SK-N-SH treated with all-trans-retinoic acid at 6 μM for 48 hours (cell line): ENCODE results near the gene NFATC2IP.

ENCODE experiments used
- ATAC-seq: fragments of 200-7000 bp; cut with Tn5 transposase; 3 replicates; pipeline ENCODE4 v1.9.1; 2020; ENCODE audit warnings: mild to moderate bottlenecking, moderate library complexity
- ARNTL ChIP-seq: fragments of 450-650 bp; formaldehyde crosslinking; IDR thresholded peaks from 2 replicates; pipeline ENCODE4 v1.5.0; 2020; ENCODE audit warnings: low read depth, mild to moderate bottlenecking, moderate library complexity, borderline replicate concordance
- BACH2 ChIP-seq: fragments of 250-450 bp; sonication (Bioruptor Pico); IDR thresholded peaks from 2 replicates; pipeline ENCODE4 v1.9.0; 2021; ENCODE audit warnings: mild to moderate bottlenecking, borderline replicate concordance
- CREB5 ChIP-seq: fragments of 250-450 bp; sonication (Bioruptor Pico); IDR thresholded peaks from 2 replicates; pipeline ENCODE4 v1.5.1; 2020; ENCODE audit warnings: low read depth, mild to moderate bottlenecking, moderate library complexity
- CSDC2 ChIP-seq: fragments of 250-450 bp; sonication (Bioruptor Pico); IDR thresholded peaks from 2 replicates; pipeline ENCODE4 v1.5.0; 2020; ENCODE audit warnings: mild to moderate bottlenecking, moderate library complexity
- CSRNP3 ChIP-seq: fragments of 250-450 bp; sonication (Bioruptor Pico); IDR thresholded peaks from 2 replicates; pipeline ENCODE4 v1.5.1; 2021; ENCODE audit warnings: mild to moderate bottlenecking, moderate library complexity
- ESRRG ChIP-seq: fragments of 250-450 bp; sonication (Bioruptor Pico); IDR thresholded peaks from 2 replicates; pipeline ENCODE4 v1.6.1; 2021; ENCODE audit warnings: mild to moderate bottlenecking
- GLIS3 ChIP-seq: fragments of 250-450 bp; sonication (Bioruptor Pico); IDR thresholded peaks from 2 replicates; pipeline ENCODE4 v1.5.0; 2020; ENCODE audit warnings: mild to moderate bottlenecking, moderate library complexity
- ISL1 ChIP-seq: fragments of 250-450 bp; sonication (Bioruptor Pico); IDR thresholded peaks from 2 replicates; pipeline ENCODE4 v2.1.2; 2022; ENCODE audit warnings: mild to moderate bottlenecking, moderate library complexity
- OSR1 ChIP-seq: fragments of 250-450 bp; sonication (Bioruptor Pico); IDR thresholded peaks from 2 replicates; pipeline ENCODE4 v1.8.0; 2022; ENCODE audit warnings: moderate library complexity, mild to moderate bottlenecking, inconsistent platforms
- PATZ1 ChIP-seq: fragments of 250-450 bp; sonication (Bioruptor Pico); IDR thresholded peaks from 2 replicates; pipeline ENCODE4 v1.8.0; 2020; ENCODE audit warnings: mild to moderate bottlenecking, moderate library complexity, borderline replicate concordance
- POU6F1 ChIP-seq: fragments of 250-450 bp; sonication (Bioruptor Pico); IDR thresholded peaks from 2 replicates; pipeline ENCODE4 v1.8.0; 2021; ENCODE audit warnings: low read depth, mild to moderate bottlenecking, moderate library complexity, borderline replicate concordance
- PPARA ChIP-seq: fragments of 250-450 bp; sonication (Bioruptor Pico); IDR thresholded peaks from 2 replicates; pipeline ENCODE4 v1.5.0; 2020; ENCODE audit warnings: mild to moderate bottlenecking, borderline replicate concordance
- RARB ChIP-seq: fragments of 250-450 bp; sonication (Bioruptor Pico); IDR thresholded peaks from 2 replicates; pipeline ENCODE4 v1.8.0; 2021; ENCODE audit warnings: mild to moderate bottlenecking, moderate library complexity
- SNAI2 ChIP-seq: fragments of 250-450 bp; sonication (Bioruptor Pico); IDR thresholded peaks from 2 replicates; pipeline ENCODE4 v1.5.0; 2020; ENCODE audit warnings: mild to moderate bottlenecking, moderate library complexity
- TCF4 ChIP-seq: fragments of 250-450 bp; sonication (Bioruptor Pico); IDR thresholded peaks from 2 replicates; pipeline ENCODE4 v1.8.0; 2021; ENCODE audit warnings: mild to moderate bottlenecking, moderate library complexity, borderline replicate concordance
- TSHZ2 ChIP-seq: fragments of 250-450 bp; sonication (Bioruptor Pico); IDR thresholded peaks from 2 replicates; pipeline ENCODE4 v1.5.0; 2020; ENCODE audit warnings: mild to moderate bottlenecking, moderate library complexity
- ZC3H10 ChIP-seq: fragments of 250-450 bp; sonication (Bioruptor Pico); IDR thresholded peaks from 2 replicates; pipeline ENCODE4 v1.5.1; 2021; ENCODE audit warnings: mild to moderate bottlenecking, moderate library complexity
- ZFP3 ChIP-seq: fragments of 250-450 bp; sonication (Bioruptor Pico); IDR thresholded peaks from 2 replicates; pipeline ENCODE4 v1.5.0; 2020; ENCODE audit warnings: mild to moderate bottlenecking, moderate library complexity
- ZFP30 ChIP-seq: fragments of 450-650 bp; formaldehyde crosslinking; IDR thresholded peaks from 2 replicates; pipeline ENCODE4 v1.5.0; 2022; ENCODE audit warnings: mild to moderate bottlenecking, moderate library complexity
- ZNF565 ChIP-seq: fragments of 450-650 bp; formaldehyde crosslinking; conservative IDR thresholded peaks from 2 replicates; pipeline ENCODE4 v1.5.0; 2020; ENCODE audit warnings: low read depth, mild to moderate bottlenecking, moderate library complexity
- ZNF70 ChIP-seq: fragments of 450-650 bp; formaldehyde crosslinking; IDR thresholded peaks from 2 replicates; pipeline ENCODE4 v1.5.0; 2020; ENCODE audit warnings: mild to moderate bottlenecking, moderate library complexity
- ZNF8 ChIP-seq: fragments of 450-650 bp; formaldehyde crosslinking; IDR thresholded peaks from 2 replicates; pipeline ENCODE4 v1.5.0; 2020; ENCODE audit warnings: mild to moderate bottlenecking, moderate library complexity

NFATC2IP gene

GRCh38 chr16:28924399-28924761 is 26.4 kb upstream of the NFATC2IP start (continued):
- no peak for TF ChIP-seq POU6F1 (CRISPR knock-in tag)
- no peak for TF ChIP-seq BACH2
- no peak for TF ChIP-seq SNAI2 (CRISPR knock-in tag)
- TF ChIP-seq ZFP30 (CRISPR knock-in tag), result no peak
- no peak for TF ChIP-seq ZNF8 (CRISPR knock-in tag)
- no peak for TF ChIP-seq ZC3H10 (CRISPR knock-in tag)
- no peak for TF ChIP-seq CSDC2 (CRISPR knock-in tag)
- no peak for TF ChIP-seq PPARA
- no peak for TF ChIP-seq ZNF565 (CRISPR knock-in tag)
- TF ChIP-seq GLIS3, result no peak
- TF ChIP-seq ISL1 (CRISPR knock-in tag), result no peak
- TF ChIP-seq RARB, result no peak
- no peak for TF ChIP-seq ZFP3
- TF ChIP-seq ESRRG (CRISPR knock-in tag), result no peak

- no peak for TF ChIP-seq ZNF8 (CRISPR knock-in tag)
- TF ChIP-seq RARB, result no peak
- TF ChIP-seq BACH2, result no peak
- no peak for TF ChIP-seq ARNTL (CRISPR knock-in tag)
- TF ChIP-seq SNAI2 (CRISPR knock-in tag), result no peak
- TF ChIP-seq PATZ1 (CRISPR knock-in tag), result no peak
- no peak for TF ChIP-seq ZNF565 (CRISPR knock-in tag)
- no peak for TF ChIP-seq ZNF70 (CRISPR knock-in tag)
- TF ChIP-seq TCF4, result no peak
- peak; percentile 94 for ATAC-seq
Observed at GRCh38 chr16:28924762-28925385, 25.9 kb upstream of the NFATC2IP start, which contains the start of gene RABEP2. Gene RABEP2, minus strand, starts transcription at chr16:28925238. Its CDS starts 75 bp downstream, at chr16:28925163.

- peak; percentile 77 for ATAC-seq
- TF ChIP-seq ZFP30 (CRISPR knock-in tag), result no peak
- no peak for TF ChIP-seq TCF4
- no peak for TF ChIP-seq GLIS3
- no peak for TF ChIP-seq CSRNP3
- TF ChIP-seq ISL1 (CRISPR knock-in tag), result no peak
- no peak for TF ChIP-seq PPARA
- no peak for TF ChIP-seq ZFP3
- no peak for TF ChIP-seq RARB
- TF ChIP-seq CREB5, result no peak
- no peak for TF ChIP-seq TSHZ2 (CRISPR knock-in tag)
- TF ChIP-seq POU6F1 (CRISPR knock-in tag), result no peak
- no peak for TF ChIP-seq ZNF565 (CRISPR knock-in tag)
- TF ChIP-seq OSR1 (CRISPR knock-in tag), result no peak
Observed at GRCh38 chr16:28925386-28926228, 25.1 kb upstream of the NFATC2IP start.
